GDM1 (cell line): Measurements from ENCODE around the gene AKNAD1.
"Not testable (repeated sequence)": the region's sequence is repeated elsewhere in the genome, so short reads cannot be mapped to it uniquely, and the experiment has no call there.

ENCODE experiments used
- DNase-seq: peaks from one replicate; lab custom pipeline; 2025; lab: John Stamatoyannopoulos, UW

AKNAD1 gene, protein sequence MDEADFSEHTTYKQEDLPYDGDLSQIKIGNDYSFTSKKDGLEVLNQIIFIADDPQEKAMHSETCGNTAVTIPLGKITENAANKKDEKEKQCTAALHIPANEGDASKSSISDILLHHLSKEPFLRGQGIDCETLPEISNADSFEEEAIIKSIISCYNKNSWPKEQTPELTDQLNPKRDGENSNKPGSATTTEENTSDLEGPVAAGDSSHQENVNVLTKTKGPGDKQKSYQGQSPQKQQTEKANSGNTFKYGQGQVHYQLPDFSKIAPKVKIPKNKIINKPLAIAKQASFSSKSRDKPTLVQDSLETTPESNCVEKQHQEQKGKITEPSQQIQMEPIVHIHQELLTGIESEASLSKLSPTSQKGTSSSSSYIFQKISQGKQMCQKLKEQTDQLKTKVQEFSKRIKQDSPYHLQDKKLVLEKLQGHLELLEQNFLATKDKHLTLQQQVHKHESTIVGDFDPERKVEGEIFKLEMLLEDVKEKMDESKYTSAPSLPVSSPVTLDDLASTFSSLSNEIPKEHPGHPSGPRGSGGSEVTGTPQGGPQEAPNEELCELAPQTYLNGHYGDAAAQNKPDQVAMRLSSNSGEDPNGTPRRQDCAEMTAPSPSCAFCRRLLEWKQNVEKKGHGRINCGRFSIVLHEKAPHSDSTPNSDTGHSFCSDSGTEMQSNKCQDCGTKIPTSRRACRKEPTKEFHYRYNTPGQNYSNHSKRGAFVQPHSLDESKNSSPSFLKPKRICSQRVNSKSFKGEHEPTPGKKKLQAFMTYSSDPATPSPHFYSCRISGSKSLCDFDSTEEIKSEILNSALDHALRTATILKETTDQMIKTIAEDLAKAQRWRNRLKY

DNA sequence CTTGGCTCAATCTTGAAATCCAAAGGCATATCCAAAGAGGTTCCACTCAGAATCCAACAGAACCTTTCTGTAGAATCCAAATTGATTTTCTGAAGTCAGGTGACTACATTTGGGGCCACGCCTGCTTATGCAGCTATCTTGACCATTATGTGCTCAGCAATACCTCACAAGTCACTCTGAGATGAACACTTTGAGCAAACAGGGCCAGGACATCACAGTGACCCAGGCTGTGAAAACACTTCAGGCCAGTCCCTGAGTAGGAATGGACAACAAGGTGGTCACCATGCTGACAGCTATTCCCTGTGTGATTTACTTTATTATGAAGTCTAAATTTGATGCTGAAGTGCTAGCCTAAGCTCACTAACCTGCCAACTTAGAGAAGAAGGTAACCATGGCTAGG is at the start of gene AKNAD1:
Gene AKNAD1 (minus strand): TSS at position 101 of the 400 bp plus-strand sequence. CDS start 4,430 bp downstream, outside the sequence.
- DNase-seq: no peak

DNA sequence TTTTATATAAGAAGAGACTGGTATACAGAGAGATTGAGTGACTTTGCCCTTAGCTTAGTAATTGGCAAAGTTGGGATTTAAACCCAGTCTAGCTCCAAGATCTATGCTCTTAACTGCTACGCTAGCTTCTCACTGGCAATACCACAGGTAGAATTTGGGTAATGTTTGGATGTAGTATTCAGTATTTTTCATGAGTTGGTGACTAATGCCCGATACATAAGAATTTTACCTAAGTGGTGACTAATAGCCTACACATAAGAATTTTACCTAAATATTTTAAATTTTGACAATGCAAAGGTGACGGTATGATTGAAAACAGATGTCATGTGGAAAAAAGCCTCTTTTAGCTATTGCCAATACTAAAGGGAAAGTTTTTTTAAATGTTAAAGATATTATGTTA is 44.2 kb upstream of the AKNAD1 start:
- no peak for DNase-seq

DNA sequence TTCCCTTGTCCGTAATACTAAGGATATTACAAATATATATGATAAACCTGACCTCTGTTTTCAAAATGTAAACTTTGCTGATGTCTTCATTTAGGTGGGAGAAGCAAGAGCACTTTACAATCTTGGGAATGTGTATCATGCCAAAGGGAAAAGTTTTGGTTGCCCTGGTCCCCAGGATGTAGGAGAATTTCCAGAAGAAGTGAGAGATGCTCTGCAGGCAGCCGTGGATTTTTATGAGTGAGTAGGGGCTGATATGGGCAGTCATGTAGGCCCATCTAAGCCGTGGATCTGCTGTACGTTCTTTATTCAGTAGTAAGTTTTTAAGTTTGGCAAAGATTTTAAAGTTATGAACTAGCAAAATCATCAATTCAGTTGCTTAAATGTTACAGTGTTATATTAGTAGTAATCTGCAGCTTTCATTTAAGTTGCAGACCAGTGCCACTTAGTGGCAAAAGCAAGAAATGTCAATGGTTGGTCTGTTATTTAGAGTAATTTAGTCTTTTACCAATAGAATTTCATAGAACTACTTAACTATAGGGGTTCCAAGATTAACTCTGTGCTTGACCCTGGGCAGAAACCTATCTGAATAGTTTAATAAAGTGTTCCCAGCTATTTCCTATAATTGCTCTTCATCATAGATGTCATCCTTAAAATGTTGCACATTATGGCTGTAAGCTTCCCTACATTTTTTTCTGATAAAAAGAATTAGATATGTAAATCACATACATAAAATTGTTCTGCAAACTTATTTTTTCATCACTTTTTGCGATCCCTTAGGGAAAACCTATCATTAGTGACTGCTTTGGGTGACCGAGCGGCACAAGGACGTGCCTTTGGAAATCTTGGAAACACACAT is 41.2 kb upstream of the AKNAD1 start:
- DNase-seq: no peak

DNA sequence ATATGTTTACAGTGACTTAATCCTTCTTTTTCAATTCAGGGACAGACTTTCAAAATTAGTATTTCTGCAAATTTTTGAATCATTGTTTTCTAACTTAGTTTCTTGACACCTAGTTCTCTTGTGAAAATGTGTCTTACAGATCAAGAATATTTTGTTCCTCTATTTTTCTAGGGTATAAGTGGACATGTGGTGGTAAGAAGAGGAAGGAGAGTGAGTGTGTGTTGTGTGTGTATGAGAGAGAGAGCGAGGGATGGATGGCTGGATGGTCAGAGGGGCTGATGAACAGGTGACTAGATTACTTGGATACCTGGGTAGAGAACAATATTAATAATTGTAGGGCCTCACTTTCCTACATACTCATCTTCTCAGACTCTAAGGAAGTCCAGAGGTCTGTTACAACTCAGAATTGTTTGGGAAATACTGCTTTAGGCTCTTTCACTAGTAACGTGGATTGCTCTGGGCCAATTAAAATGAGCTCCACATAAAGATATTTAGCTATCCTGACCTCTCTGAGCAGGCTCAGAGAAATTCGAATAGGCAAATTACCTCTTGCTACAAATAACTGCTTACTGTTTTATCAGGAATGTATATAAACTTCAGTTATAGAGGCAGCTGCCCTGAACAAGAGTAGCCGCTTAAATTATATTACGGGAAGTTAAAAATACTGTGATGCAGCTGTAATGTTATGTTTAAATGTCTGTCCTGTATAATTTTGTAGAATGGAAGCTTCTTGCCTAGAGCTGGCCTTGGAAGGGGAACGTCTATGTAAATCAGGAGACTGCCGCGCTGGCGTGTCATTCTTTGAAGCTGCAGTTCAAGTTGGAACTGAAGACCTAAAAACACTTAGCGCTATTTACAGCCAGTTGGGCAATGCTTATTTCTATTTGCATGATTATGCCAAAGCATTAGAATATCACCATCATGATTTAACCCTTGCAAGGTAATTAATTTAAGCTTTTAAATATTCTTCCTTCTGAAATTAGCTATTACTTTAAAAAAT is 39.6 kb upstream of the AKNAD1 start:
- no peak for DNase-seq

DNA sequence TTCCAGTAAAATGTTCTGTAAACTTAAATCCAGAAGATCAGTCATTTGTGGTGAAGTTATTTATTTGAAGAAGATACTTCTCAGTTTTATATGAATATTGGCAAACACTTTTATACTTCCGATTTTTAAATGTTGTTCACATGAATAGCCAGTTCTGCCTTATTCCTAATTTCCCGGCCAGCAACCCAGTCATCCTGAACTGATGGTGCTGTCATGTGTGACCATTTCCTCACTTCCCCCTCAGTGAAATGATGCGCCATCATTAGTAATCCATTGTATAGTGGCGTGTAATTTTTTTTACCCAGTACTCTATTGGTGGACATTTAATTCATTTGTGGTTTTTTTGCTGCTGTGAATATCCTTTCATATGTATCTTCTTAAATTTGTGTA is 36.2 kb upstream of the AKNAD1 start:
- no peak for DNase-seq

DNA sequence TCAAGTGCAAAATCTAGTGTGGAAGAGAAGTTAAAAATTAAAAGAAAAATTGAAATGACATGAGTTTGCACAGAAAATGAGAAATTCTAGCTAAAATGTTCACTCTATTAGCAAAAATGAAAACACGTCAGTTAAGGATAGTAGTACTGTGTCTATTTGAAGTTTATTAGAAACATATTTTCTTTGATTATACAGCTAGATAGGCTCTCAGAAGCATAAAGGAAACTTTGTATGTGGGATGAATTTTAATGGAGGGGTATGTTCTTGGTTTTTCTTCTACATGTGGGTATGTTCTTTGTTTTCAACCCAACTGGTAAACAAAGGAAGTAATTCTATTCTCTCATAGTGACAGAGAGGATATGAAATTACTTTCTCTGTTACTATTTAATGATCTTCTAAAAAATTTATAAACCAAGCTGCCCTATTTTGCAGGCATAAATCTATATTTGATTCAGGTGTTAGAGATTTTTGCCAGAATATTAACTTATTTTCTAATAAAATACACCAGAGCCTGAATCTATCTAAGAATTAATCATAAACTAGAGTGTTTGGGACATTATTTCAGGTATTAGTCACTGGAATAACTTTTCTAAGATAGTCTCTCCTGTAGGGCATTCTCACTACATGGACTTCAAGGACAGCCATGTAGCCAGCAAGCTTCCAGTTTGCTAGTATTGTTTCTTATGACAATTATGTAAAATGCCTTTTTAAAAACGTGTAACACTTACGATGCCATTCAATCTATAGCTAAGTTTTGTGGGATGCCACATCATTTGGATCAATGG is 35.7 kb upstream of the AKNAD1 start:
- no peak for DNase-seq

DNA sequence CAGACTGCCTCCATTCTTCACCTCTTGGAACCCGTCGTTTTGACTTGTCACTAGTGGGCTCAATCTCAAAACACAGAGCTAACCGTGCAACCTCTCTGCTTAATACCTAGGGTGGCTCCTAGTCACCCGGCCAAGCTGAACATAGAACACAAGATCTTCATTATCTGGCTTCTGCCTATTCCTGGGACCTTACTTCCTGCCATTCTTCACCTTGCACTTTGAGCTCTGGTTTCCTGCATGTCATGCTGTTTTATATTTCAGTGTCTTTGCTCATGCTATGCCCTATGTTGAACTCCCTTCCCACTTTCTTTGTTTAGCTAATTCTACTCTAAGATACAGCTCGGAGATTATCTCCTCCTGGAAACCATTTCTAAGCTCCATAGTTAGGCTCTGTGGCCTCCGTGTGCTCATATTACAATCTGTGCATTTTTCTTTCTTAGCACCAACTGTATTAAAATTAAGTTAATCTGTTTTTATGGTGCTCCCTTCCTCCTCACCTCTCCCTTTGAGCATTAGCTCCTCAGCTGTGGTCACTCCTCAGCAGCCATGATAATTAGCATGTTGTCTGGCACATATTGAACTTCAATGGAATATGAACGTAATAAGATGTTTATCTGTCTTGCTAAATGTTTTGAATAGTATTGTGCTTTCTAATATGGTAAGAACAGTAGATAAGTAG is 33.0 kb upstream of the AKNAD1 start:
- DNase-seq: no peak

DNA sequence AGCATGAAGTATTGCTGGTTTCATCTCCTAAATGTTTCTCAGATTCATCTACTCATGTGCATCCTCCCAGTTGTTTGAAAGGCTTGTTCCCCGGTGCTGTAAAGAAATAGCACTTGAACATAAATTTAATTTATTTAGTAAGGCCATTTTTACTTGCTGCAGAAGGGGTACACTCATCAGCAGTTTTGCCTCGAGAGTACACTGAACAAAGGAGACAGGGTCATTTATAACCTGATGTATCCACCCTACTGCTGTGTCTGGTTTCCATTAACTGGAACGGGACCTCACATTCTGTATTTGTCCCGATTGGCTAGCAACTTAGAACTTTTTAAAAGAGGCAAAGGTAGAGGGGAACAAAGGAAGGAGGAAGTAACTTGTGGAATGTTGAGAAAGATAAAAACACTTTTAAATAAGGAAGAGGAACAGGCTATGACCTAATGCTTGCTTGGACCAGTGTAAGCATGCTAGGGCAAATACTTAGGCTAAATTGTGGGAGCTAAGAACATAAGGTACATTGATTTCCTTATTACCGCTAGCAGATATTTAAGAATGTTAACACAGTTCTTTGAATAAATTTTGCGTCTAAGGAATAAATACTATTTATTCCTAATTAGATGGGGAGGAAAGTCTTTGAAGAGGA is 32.2 kb upstream of the AKNAD1 start:
- DNase-seq: not testable (repeated sequence)

DNA sequence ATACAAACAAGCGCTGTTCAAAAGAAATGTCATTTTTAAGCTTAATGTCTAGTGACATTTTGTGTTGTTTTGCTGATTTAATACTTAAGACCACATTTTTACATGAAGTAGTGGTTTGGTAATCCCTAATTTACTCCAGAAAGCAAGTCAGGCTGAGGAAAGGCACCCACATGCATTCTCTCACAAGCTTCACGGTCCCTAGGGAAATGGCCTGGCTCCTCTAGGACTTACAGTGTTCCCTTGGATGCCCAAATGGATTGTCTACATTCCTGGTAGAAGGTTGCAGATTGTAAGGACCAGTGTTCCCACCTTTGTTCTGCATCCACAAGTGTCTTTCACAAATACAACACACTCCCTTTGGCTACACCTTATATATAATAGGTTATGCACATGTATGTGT is 29.4 kb upstream of the AKNAD1 start:
- DNase-seq: no peak

DNA sequence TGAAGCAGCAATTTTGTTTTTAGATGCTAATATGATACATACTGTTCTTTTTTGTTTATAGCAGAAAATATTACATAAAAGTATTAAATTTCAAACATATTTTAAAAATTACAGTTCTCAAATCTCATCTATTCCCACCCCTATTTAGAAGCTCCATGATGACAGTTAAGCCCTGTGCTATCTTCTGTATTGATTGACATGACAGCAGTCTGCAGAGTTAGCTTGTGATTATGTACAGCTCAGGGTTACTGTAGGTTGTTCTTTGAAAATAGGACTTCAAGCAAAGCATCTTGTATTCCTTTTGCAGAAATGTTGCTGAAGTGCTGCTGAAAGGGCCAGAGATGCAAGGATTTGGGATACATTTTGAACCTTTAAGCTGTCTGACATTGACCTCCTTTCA is 28.1 kb upstream of the AKNAD1 start:
- no peak for DNase-seq

DNA sequence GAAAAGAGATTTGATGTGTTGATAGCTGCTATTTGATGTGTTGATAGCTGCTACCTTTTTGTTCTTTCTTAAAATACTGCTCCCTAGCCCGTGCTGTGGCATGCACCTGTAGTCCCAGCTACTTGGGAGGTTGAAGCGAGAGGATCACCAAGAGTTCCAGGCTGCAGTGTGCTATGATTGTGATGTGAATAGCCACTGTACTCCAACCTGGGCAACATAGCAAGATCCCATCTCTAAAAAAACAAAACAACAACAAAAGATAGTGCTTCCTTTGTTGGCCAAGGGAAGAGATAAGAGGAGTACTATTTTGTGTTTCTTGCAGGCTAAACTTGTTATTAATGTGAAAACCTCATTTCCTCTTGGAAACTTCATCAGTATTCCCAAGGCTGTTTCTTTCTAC is 25.9 kb upstream of the AKNAD1 start:
- DNase-seq: no peak

DNA sequence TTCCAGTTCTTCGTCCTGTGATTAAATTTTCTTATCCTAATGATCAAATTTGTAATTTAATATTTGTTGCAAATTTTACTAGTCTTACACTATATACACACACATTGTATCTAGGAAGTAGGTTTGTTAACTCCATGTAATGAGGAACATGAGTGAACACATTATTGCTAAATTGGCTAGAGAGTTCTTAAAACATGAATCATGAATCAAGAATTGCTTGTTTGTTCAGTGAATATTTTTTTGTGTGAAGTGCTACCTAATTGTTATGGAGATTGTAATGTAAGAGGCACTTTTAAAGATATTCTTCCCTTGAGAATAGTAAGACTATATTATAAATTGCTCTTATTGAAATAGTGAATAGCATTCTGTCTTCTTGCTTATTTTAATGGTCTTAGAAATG is 24.5 kb upstream of the AKNAD1 start:
- no peak for DNase-seq

DNA sequence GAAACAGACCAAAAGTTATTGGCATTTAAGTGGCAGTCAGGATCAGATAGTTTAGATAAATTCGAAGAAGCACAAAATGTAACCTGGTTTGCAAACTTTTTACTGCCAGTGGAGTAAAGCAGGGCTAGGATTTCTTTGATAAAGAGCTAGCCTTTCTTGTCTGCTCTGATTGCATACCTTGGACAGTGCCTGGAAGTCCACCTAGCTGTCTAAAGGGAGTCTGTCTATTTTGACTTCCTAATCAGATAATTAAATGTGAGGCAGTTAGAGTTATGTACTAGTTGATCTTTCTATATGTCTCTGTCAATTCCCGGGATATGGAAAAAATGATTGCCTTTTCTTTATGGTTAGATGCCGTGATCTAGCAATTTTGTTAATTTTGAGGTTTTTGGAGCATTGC is 24.0 kb upstream of the AKNAD1 start:
- DNase-seq: no peak

DNA sequence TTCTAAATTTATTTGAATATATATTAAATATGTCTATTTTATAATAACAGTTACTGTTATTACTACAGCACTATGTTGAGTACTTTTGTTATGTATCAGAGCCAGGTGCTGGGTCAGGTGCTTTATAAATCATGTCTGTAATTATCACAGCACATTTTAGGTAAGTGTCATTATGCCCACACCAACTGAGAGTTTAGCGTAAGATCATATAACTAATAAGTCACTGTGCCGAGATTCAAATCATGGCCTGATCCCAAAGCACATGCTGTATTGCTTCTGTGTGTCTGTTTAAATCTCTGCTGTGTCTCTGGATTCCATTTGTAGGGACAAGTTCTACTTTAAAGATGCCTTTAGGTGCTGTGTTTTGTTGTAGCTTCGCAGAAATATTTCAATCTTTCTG is 21.8 kb upstream of the AKNAD1 start:
- no peak for DNase-seq

DNA sequence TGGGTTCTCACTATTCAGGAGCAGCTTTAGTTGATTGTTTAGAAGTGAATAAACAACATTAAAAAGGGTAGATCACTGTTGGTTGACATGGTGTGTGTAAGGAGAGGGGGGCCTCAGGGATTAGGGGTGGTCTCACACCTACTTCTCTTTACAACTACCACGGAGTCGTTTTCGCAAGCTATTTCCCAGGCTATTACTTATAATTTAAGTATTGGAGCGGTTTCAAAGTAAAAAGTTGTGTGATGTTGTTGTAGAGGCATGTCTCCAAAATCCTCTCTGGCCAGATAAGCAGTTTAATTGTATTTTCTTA is 21.2 kb upstream of the AKNAD1 start:
- no peak for DNase-seq

DNA sequence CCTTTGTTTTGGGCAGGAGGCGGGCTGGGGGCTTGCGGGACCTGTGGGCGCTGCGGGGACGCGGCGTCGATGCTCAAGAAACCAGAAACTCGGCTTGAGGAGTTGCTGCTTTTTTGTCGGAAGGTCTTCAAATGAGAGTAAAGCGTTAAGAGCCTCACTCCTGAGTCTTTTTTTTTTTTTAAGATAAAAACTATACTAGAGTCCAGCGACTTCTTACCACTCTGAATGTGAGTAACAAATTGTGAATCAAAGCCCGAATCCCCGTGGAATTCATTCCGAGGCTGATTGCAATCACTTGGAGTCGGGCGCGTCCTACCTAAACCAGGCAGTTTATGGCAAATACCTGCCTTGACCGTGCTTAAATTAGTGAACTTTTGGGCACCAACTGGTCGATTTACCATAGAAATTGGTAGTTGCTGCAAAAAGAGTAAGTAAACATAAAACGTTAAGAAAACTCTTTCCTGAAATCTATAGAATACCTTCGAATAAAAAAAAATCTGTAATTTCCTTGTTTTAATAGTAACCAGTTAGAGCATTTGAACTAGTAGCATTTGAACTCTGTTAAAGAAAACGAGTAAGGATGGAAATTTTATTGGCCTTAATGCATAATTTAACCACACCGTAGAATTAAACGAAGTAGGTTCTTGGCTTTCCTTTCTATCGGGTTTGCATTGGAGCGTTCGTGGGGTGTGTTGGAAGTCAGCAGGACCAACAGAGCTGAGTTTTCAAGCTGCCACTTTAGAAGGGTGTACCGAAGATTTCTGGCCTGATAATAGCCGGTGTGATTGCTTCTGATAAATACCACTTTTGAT is 20.7 kb upstream of the AKNAD1 start:
- no peak for DNase-seq

DNA sequence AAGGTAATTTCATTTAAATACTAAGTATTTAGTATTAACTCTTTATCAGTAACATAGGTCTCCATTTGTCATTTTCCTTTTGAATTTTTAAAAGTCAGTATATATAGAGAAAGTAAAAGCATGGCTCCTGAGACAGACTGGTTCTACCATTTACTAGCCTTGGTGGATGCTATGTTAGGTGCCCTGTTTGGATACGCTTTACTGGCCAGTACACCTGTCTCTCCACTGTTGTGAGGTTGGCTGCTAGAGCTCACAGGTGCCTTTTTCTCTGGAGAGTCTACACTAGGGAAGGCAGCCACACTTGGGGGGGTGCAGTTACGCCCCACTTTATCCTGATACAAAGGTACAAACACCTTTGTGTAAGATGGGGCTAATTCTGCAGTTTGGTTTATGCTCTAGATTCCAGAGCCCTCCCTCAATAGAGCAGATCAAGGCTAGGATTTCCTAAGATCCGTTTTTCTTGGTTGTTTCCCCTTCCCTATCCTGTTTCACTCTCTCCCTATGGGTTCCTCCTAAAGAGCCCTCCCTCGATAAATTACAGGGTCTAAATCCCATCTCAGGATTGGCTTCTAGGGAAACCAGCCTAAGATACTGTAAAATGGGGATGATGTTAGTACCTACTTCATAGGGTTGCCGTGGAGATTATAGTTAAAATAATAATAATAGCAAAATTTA is 14.3 kb upstream of the AKNAD1 start:
- DNase-seq: no peak

DNA sequence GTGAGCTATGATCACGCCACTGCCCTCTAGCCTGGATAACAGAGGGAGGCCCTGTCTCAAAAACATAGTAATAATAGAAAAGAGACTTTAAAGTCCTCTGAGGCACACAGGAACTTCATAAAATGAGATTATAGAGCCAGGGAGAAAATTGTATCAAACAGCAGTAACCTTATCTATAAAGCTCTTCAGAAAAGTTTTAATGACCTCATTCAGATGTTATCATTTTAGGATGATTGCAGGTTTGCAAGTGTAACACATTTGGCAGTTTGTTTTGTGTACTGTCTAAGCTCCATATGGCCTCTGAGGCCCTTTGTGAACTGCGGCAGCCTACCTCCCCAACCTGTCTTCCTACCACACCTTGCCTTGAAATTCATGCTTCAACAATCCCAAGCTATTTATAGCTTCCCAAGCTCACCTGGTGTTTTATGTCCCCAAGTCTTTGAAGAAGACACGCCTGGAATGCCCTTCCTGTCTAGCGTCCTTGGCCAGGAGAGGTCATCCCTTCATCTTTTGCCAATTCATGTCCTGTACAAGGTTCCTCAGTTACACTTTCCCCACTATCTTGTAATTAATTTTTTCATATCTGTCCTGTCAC is 8.5 kb upstream of the AKNAD1 start:
- no peak for DNase-seq
